Fibroblast of peridontal ligament (primary cell): ENCODE measurements around the gene KIF22.

Experiments used
- DNase-seq: peaks from one replicate; pipeline ENCODE4 v3.0.0-alpha.2; 2010; ENCODE audit errors: extremely low read depth

Gene KIF22

GRCh38 chr16:29804020-29804419 is 13.5 kb downstream of the KIF22 start:
- DNase-seq, result no peak

GRCh38 chr16:29804455-29805231 is 14.1 kb downstream of the KIF22 start:
- DNase-seq, result no peak

GRCh38 chr16:29805232-29806098 is 14.9 kb downstream of the KIF22 start:
- peak; percentile 95 for DNase-seq

GRCh38 chr16:29806099-29806579 is 15.6 kb downstream of the KIF22 start, which contains the start of gene MAZ:
MAZ (plus strand) TSS chr16:29806529; CDS start chr16:29806702, 173 bp downstream.
- no peak for DNase-seq

- DNase-seq, result no peak
Measured at GRCh38 chr16:29806641-29807425, 16.3 kb downstream of the KIF22 start.

- DNase-seq, result peak; percentile 90
Measured at GRCh38 chr16:29807426-29808218, 17.1 kb downstream of the KIF22 start.

- no peak for DNase-seq
Measured at GRCh38 chr16:29808219-29808900, 17.8 kb downstream of the KIF22 start.

GRCh38 chr16:29809031-29809747 is 18.6 kb downstream of the KIF22 start:
- DNase-seq, result no peak

GRCh38 chr16:29809850-29810698 is 19.5 kb downstream of the KIF22 start:
- DNase-seq, result no peak

- DNase-seq, result no peak
Measured at GRCh38 chr16:29810699-29811169, 20.2 kb downstream of the KIF22 start.

GRCh38 chr16:29811170-29811895 is 20.8 kb downstream of the KIF22 start:
- peak; percentile 96 for DNase-seq

GRCh38 chr16:29811896-29812665 is 21.5 kb downstream of the KIF22 start, which contains the start of gene PRRT2:
PRRT2 (plus strand) TSS chr16:29812193; CDS start chr16:29813055, 862 bp downstream.
- DNase-seq, result peak; percentile 49

GRCh38 chr16:29812754-29813643 is 22.4 kb downstream of the KIF22 start:
- no peak for DNase-seq

- DNase-seq, result no peak
Measured at GRCh38 chr16:29813644-29814562, 23.4 kb downstream of the KIF22 start.

- DNase-seq, result no peak
Measured at GRCh38 chr16:29814592-29814991, 24.0 kb downstream of the KIF22 start.
